ENCODE measurements around the gene SLC12A7. TPM values are rescaled to one million over a fixed set of nuclear protein-coding genes. Genes with fewer than 3 reads are reported as not detected.

The SLC12A7 gene
- total RNA-seq, 1 experiment from 2014 or later = 28.1 TPM

- TF ChIP-seq CTCF (IDR thresholded peaks at IDR 0.05) = no peak
- no peak for TF ChIP-seq CDX4 (CRISPR knock-in tag; IDR thresholded peaks at IDR 0.05; ENCODE audit: borderline replicate concordance)
- no peak for TF ChIP-seq ZNF425 (CRISPR knock-in tag; conservative IDR thresholded peaks at IDR 0.05)
- no peak for TF ChIP-seq NR2C2 (CRISPR knock-in tag; IDR thresholded peaks at IDR 0.05)
- no peak for TF ChIP-seq FOXK1 (CRISPR knock-in tag; IDR thresholded peaks at IDR 0.05)
- TF ChIP-seq ATF3 (CRISPR knock-in tag; conservative IDR thresholded peaks at IDR 0.05) = no peak
- no peak for TF ChIP-seq KAT7 (CRISPR knock-in tag; IDR thresholded peaks at IDR 0.05; ENCODE audit: borderline replicate concordance)
- no peak for TF ChIP-seq ETV6 (CRISPR knock-in tag; IDR thresholded peaks at IDR 0.05)
- no peak for TF ChIP-seq ZNF317 (CRISPR knock-in tag; IDR thresholded peaks at IDR 0.05; ENCODE audit: borderline replicate concordance, low read depth)
- no peak for TF ChIP-seq FOXJ3 (CRISPR knock-in tag; IDR thresholded peaks at IDR 0.05; ENCODE audit: borderline replicate concordance)
- no peak for TF ChIP-seq CREM (CRISPR knock-in tag; IDR thresholded peaks at IDR 0.05)
Measured at GRCh38 chr5:1039706-1040260, 72.1 kb downstream of the SLC12A7 start (continued).

GRCh38 chr5:1039210-1039548 is 72.7 kb downstream of the SLC12A7 start:
- Mint-ChIP-seq H3K4me1 (peaks cover 4% of the 10 kb centered on the region; the same call in 1 of the 2 replicates), H3K27me3 (ENCODE audit: low read depth) (no peaks in the 10 kb centered on the region), H3K27ac (no peak overlapping the region), H3K4me3 (no peak overlapping the region), H3K9me3 (peaks cover 51% of the 10 kb centered on the region), H3K36me3 (peaks cover 56% of the 10 kb centered on the region)
- DNase-seq (ENCODE audit: low spot score) = no peak
- ChIA-PET CTCF (interaction anchor here (1.1 to 2.4 kb wide), 3 partner anchors 49 to 116 kb away, joined by 3 to 9 read pairs (median 6); no protein-coding TSS in a partner anchor), POLR2A (no interaction called here)
- no peak for TF ChIP-seq TEAD4 (CRISPR knock-in tag; IDR thresholded peaks at IDR 0.05)
- no peak for TF ChIP-seq SP1 (CRISPR knock-in tag; conservative IDR thresholded peaks at IDR 0.05)
- TF ChIP-seq ZNF281 (CRISPR knock-in tag; IDR thresholded peaks at IDR 0.05) = no peak
- no peak for TF ChIP-seq TEAD1 (CRISPR knock-in tag; IDR thresholded peaks at IDR 0.05)
- TF ChIP-seq HMGXB4 (CRISPR knock-in tag; IDR thresholded peaks at IDR 0.05) = no peak
- no peak for TF ChIP-seq E2F1 (CRISPR knock-in tag; IDR thresholded peaks at IDR 0.05)
- no peak for TF ChIP-seq ESRRA (CRISPR knock-in tag; IDR thresholded peaks at IDR 0.05; ENCODE audit: borderline replicate concordance)
- TF ChIP-seq E2F5 (CRISPR knock-in tag; IDR thresholded peaks at IDR 0.05) = no peak
- TF ChIP-seq ZNF423 (CRISPR knock-in tag; IDR thresholded peaks at IDR 0.05) = no peak
- ATAC-seq = no peak
